Astrocyte (in vitro differentiated cells and primary cell): ENCODE results near the gene ZC3HAV1. TPM values are rescaled to one million over a fixed set of nuclear protein-coding genes. Genes with fewer than 3 reads are reported as not detected.

Experiments used
- DNase-seq: peaks from one replicate; pipeline ENCODE4 v3.0.0-alpha.2; 2010; ENCODE audit warnings: low read depth
- FAIRE-seq: peaks from 2 replicates; lab custom pipeline; 2011; peaks lifted over from hg19 to GRCh38; lab: Jason Lieb, UNC
- H2AFZ ChIP-seq: 2 replicates; pipeline ENCODE4 v1.6.0; 2012; ENCODE audit warnings: low read depth, low read length, inconsistent platforms
- H3K27ac ChIP-seq: 2 replicates; pipeline ENCODE4 v1.5.1; 2011; ENCODE audit warnings: low read depth, low read length, inconsistent platforms
- H3K27me3 ChIP-seq: 2 replicates; pipeline ENCODE4 v1.6.0; 2011; ENCODE audit warnings: low read length, inconsistent platforms; ENCODE audit not compliant: insufficient read depth
- H3K36me3 ChIP-seq: 2 replicates; pipeline ENCODE4 v1.5.1; 2011; ENCODE audit warnings: low read length, inconsistent platforms; ENCODE audit not compliant: insufficient read depth
- H3K4me1 ChIP-seq: 2 replicates; pipeline ENCODE4 v1.5.1; 2011; ENCODE audit warnings: low read length, inconsistent platforms; ENCODE audit not compliant: insufficient read depth
- H3K4me2 ChIP-seq: 2 replicates; pipeline ENCODE4 v1.6.0; 2012; ENCODE audit warnings: low read length, inconsistent platforms
- H3K4me3 ChIP-seq: 2 replicates; pipeline ENCODE4 v1.5.1; 2011; ENCODE audit warnings: low read depth, mild to moderate bottlenecking, low read length, inconsistent platforms; ENCODE audit not compliant: insufficient read depth
- H3K79me2 ChIP-seq: 2 replicates; pipeline ENCODE4 v1.6.0; 2012; ENCODE audit warnings: mild to moderate bottlenecking, low read length, inconsistent platforms; ENCODE audit not compliant: insufficient read depth
- H3K9ac ChIP-seq: 2 replicates; pipeline ENCODE4 v1.6.0; 2012; ENCODE audit warnings: mild to moderate bottlenecking, low read length, inconsistent platforms
- H3K9me3 ChIP-seq: 2 replicates; pipeline ENCODE4 v1.5.1; 2012; ENCODE audit warnings: low read depth, mild to moderate bottlenecking, low read length, inconsistent platforms; ENCODE audit not compliant: insufficient read depth
- H4K20me1 ChIP-seq: 2 replicates; pipeline ENCODE4 v1.6.0; 2012; ENCODE audit warnings: low read length, inconsistent platforms; ENCODE audit not compliant: insufficient read depth
- H3K27ac Mint-ChIP-seq: one replicate; pipeline ENCODE4 v1.8.0; 2021; ENCODE audit warnings: mild to moderate bottlenecking, mixed read lengths; ENCODE audit not compliant: unreplicated experiment
- H3K27me3 Mint-ChIP-seq: one replicate; pipeline ENCODE4 v1.8.0; 2021; ENCODE audit warnings: low read depth, mixed read lengths; ENCODE audit not compliant: unreplicated experiment
- H3K36me3 Mint-ChIP-seq: one replicate; pipeline ENCODE4 v1.8.0; 2021; ENCODE audit warnings: low read depth, mixed read lengths; ENCODE audit not compliant: unreplicated experiment
- H3K4me1 Mint-ChIP-seq: one replicate; pipeline ENCODE4 v1.8.0; 2021; ENCODE audit warnings: low read depth, mixed read lengths; ENCODE audit not compliant: unreplicated experiment
- H3K4me3 Mint-ChIP-seq: one replicate; pipeline ENCODE4 v1.8.0; 2021; ENCODE audit warnings: mild to moderate bottlenecking, moderate library complexity, mixed read lengths; ENCODE audit not compliant: unreplicated experiment
- H3K9me3 Mint-ChIP-seq: one replicate; pipeline ENCODE4 v1.8.0; 2021; ENCODE audit warnings: mild to moderate bottlenecking, mixed read lengths; ENCODE audit not compliant: unreplicated experiment
- EZH2 ChIP-seq: IDR thresholded peaks from 2 replicates; pipeline ENCODE4 v1.6.1; 2012; ENCODE audit warnings: mild to moderate bottlenecking, low read length, inconsistent platforms; ENCODE audit not compliant: insufficient read depth
- total RNA-seq: library from RNA; stranded (reverse); gene quantifications from 2 replicates; pipeline ENCODE4 v1.2.1, GENCODE V29; 2021
- TF ChIP-seq, protein P1 (sequence below): IDR thresholded peaks from 2 replicates; pipeline ENCODE4 v1.5.1; 2011; ENCODE audit warnings: low read depth, mild to moderate bottlenecking, inconsistent platforms, low read length, moderate library complexity; ENCODE audit not compliant: insufficient read depth

The ZC3HAV1 gene
- total RNA-seq, 1 donor from 2014 or later = 63.8 TPM

DNA sequence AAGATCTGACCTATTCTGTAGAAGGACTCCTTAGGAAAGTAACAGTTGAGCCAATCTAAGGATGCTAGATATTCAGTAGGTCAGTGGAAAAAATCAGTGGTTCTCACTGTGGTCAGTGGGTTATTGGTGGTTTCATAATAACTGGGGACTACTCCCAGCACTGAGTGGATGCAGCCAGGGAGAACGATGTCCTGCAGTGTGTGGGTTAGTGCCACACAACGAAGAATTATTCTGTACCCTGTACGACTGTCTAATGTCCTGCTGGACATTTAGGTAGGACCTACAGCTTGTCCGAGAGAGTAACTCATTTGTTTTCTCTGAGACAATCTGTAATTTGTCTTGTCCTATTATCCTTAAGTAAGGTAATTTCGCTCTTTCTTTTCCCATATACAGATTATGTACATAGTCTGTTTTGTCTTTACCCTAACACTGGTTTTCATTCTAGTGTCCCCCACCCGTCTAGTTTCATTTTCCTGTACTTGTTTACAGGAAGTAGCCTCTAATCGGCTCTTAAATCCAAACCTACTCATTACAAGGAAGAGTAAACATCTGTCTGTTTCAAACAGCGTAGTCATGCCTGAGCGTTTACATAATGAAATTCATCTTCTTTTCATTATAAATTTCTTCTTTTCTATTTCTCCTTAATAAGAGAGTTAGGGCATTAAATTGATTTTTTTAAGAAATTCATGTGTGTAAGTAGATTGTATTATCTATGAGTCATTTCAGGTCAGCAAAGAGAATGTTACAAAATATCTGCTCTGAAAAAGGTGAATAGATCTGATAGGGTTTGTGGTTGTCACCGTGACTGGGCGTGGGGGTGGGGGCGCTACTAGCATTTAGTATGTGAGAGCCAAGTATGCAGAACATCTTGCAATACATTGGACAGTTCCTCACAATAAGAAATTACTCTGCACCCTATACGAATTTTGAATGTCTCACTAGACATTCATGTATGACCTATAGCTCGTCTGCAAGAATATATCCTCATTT, 65.4 kb downstream of the ZC3HAV1 start:
- Mint-ChIP-seq H3K27ac (no peak overlapping the region), H3K27me3 (peaks cover 1% of the 10 kb centered on the region), H3K9me3 (no peaks in the 10 kb centered on the region), H3K36me3 (peaks cover 22% of the 10 kb centered on the region), H3K4me1 (peaks cover 4% of the 10 kb centered on the region), H3K4me3 (no peak overlapping the region)
- no peak overlapping the region for H3K4me2 ChIP-seq
- H4K20me1 ChIP-seq = no peaks in the 10 kb centered on the region
- DNase-seq = no peak
- no peak overlapping the region for H3K4me3 ChIP-seq
- H3K27me3 ChIP-seq = no peaks in the 10 kb centered on the region
- H3K9me3 ChIP-seq = no peaks in the 10 kb centered on the region
- TF ChIP-seq, protein P1, sequence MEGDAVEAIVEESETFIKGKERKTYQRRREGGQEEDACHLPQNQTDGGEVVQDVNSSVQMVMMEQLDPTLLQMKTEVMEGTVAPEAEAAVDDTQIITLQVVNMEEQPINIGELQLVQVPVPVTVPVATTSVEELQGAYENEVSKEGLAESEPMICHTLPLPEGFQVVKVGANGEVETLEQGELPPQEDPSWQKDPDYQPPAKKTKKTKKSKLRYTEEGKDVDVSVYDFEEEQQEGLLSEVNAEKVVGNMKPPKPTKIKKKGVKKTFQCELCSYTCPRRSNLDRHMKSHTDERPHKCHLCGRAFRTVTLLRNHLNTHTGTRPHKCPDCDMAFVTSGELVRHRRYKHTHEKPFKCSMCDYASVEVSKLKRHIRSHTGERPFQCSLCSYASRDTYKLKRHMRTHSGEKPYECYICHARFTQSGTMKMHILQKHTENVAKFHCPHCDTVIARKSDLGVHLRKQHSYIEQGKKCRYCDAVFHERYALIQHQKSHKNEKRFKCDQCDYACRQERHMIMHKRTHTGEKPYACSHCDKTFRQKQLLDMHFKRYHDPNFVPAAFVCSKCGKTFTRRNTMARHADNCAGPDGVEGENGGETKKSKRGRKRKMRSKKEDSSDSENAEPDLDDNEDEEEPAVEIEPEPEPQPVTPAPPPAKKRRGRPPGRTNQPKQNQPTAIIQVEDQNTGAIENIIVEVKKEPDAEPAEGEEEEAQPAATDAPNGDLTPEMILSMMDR = no peak
- no peak for TF ChIP-seq EZH2
- no peaks in the 10 kb centered on the region for H3K79me2 ChIP-seq
- FAIRE-seq = no peak
- no peaks in the 10 kb centered on the region for H3K4me1 ChIP-seq
- no peak overlapping the region for H3K27ac ChIP-seq
- H3K36me3 ChIP-seq = no peaks in the 10 kb centered on the region
- H2AFZ ChIP-seq = no peak overlapping the region
- no peak overlapping the region for H3K9ac ChIP-seq

DNA sequence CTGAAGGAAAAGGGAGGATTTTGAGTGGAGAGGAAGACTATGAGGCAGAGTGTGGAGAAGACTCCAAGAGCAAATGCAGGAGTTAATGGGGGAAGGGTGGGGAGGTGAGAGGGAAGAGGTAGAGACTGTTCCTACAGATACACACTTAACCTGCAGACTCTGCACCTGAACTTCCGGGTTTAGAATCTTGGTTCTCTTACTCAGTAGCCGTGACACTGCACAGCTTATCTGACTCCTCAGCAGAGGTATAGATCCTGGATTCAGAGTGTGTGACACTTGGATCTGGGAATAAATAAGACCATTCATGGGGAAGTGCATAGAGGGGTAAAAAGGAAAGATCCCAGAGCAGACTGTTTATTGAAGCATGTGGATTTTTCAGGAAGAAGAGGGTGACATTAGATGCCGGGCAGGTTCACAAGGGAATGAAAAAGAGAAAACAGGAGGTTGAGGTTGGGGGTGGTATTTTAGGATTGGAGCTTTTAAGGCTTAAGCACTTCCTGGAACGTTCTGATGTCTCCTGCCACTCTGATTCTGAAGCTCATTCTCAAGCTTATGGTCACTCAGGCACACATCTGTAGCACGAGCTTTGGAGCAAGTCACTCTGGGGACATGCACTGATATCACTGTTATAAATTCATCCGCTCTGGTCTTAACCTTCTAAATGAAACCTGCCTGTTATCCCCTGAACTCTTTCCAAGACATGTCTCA, 68.0 kb downstream of the ZC3HAV1 start:
- H3K36me3 Mint-ChIP-seq = peaks cover 18% of the 10 kb centered on the region
- Histone ChIP-seq H3K4me2 (no peak overlapping the region), H3K4me3 (no peak overlapping the region), H3K27me3 (no peaks in the 10 kb centered on the region), H3K4me1 (no peaks in the 10 kb centered on the region), H4K20me1 (no peaks in the 10 kb centered on the region), H2AFZ (no peak overlapping the region), H3K36me3 (no peaks in the 10 kb centered on the region), H3K9ac (no peak overlapping the region), H3K79me2 (no peaks in the 10 kb centered on the region), H3K9me3 (no peaks in the 10 kb centered on the region), H3K27ac (no peak overlapping the region)
- H3K4me3 Mint-ChIP-seq = no peak overlapping the region
- H3K27ac Mint-ChIP-seq = no peak overlapping the region
- H3K4me1 Mint-ChIP-seq = peaks cover 4% of the 10 kb centered on the region
- H3K27me3 Mint-ChIP-seq = peaks cover 12% of the 10 kb centered on the region
- FAIRE-seq (no peak), DNase-seq (no peak)
- no peak for TF ChIP-seq EZH2
- TF ChIP-seq, protein P1 = no peak
- peaks cover 2% of the 10 kb centered on the region for H3K9me3 Mint-ChIP-seq
